ENCODE measurements around the gene NME5.

DNA sequence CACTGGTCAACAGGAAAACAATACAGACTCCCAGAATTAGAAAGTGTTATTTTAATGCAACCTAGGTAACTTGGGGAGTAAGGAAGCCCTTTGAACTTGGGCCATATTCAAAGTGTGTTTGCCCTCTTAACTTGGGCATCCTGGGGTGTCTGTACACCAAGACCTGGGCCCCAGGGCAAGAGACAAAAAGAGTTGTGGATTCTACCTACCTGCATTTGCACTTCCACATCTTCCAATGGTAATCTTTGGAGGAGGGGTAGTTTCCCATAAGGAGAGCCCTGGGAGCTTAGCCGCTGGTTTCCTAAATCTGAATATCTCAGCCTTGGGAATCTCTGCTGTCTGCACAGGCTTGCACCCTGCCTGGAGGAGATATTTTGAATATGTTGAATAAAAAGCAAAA lies 46.9 kb downstream of the NME5 start:
- TF ChIP-seq, protein P1, sequence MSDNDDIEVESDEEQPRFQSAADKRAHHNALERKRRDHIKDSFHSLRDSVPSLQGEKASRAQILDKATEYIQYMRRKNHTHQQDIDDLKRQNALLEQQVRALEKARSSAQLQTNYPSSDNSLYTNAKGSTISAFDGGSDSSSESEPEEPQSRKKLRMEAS (IDR thresholded peaks at IDR 0.05), result no peak
- TF ChIP-seq, protein P2, sequence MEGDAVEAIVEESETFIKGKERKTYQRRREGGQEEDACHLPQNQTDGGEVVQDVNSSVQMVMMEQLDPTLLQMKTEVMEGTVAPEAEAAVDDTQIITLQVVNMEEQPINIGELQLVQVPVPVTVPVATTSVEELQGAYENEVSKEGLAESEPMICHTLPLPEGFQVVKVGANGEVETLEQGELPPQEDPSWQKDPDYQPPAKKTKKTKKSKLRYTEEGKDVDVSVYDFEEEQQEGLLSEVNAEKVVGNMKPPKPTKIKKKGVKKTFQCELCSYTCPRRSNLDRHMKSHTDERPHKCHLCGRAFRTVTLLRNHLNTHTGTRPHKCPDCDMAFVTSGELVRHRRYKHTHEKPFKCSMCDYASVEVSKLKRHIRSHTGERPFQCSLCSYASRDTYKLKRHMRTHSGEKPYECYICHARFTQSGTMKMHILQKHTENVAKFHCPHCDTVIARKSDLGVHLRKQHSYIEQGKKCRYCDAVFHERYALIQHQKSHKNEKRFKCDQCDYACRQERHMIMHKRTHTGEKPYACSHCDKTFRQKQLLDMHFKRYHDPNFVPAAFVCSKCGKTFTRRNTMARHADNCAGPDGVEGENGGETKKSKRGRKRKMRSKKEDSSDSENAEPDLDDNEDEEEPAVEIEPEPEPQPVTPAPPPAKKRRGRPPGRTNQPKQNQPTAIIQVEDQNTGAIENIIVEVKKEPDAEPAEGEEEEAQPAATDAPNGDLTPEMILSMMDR (IDR thresholded peaks at IDR 0.05 in 2 of 3, conservative IDR thresholded peaks at IDR 0.05 in 1 of 3; ENCODE audit: borderline replicate concordance in 1 of 3, insufficient read depth in 1 of 3, low read depth in 2 of 3, low read length in 2 of 3), result no peak
- TF ChIP-seq EZH2 (IDR thresholded peaks at IDR 0.05), result no peak
- TF ChIP-seq, protein P3, sequence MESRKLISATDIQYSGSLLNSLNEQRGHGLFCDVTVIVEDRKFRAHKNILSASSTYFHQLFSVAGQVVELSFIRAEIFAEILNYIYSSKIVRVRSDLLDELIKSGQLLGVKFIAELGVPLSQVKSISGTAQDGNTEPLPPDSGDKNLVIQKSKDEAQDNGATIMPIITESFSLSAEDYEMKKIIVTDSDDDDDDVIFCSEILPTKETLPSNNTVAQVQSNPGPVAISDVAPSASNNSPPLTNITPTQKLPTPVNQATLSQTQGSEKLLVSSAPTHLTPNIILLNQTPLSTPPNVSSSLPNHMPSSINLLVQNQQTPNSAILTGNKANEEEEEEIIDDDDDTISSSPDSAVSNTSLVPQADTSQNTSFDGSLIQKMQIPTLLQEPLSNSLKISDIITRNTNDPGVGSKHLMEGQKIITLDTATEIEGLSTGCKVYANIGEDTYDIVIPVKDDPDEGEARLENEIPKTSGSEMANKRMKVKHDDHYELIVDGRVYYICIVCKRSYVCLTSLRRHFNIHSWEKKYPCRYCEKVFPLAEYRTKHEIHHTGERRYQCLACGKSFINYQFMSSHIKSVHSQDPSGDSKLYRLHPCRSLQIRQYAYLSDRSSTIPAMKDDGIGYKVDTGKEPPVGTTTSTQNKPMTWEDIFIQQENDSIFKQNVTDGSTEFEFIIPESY (IDR thresholded peaks at IDR 0.05; ENCODE audit: extremely low read depth, insufficient replicate concordance, low read length), result no peak
- no peak for TF ChIP-seq FOSL1 (IDR thresholded peaks at IDR 0.05; ENCODE audit: low read depth)

All from HCT116 (cell line).